Epithelial cell of prostate (primary cell): Measurements from ENCODE around the gene KPTN.

Source experiments
- DNase-seq: peaks from one replicate; pipeline ENCODE4 v3.0.0-alpha.2; 2011; ENCODE audit warnings: low read depth, low spot score
- H3K27ac ChIP-seq: fragments of 450-650 bp; 2 replicates; pipeline ENCODE4 v1.5.1; 2017; ENCODE audit warnings: mild to moderate bottlenecking

Gene KPTN

GRCh38 chr19:47509973-47510372 is 26.0 kb upstream of the KPTN start:
- DNase-seq: peak; percentile 22
- H3K27ac ChIP-seq: peak overlapping the region; percentile 84

DNA sequence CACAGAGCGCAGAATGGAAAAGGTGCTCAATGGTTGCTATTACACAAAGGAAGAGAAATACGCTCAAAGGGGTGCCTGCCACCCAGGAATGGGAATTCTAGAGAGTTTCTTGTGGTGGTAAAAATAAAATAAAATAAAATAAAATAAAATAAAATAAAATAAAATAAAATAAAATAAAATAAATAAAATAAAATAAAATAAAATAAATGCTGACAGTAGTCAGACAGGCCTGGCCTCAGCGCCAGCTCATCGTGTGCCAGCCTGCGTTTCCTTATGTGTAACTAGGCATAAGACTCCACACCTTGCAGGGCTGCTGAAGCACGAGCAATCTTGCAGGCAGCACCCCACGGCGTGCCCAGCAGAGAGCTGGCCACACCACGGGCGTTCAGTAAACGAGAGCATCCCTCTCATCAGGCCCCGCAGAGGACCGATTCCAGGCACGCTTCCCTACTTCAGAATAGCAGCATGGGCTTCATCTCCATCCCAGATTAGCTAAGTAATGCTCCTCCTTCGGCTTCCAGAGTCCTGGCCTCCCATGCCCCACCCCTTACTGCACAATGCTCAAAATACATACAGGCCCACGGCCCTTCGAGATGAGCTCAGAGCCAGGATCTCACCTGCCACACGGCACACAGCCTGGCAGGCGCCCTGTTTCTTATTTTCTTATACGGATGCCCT is 25.3 kb upstream of the KPTN start:
- no peak for DNase-seq
- peak overlapping the region; percentile 84 for H3K27ac ChIP-seq

DNA sequence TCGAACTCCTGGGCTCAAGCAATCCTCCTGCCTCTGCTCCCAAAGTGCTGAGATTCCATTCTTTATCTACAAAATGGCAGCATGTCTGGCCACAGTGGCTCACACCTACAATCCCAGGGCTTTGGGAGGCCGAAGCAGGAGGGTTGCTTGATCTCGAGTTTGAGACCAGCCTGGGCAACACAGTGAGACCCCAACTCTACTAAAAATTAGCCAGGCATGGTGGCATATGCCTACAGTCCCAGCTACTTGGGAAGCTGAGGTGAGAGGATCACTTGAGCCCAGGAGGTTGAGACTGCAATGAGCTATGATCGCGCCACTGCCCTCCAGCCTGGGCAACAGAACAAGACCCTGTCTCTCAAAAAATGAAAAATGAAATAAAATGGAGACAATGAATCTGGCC is 24.7 kb upstream of the KPTN start:
- peak overlapping the region; percentile 84 for H3K27ac ChIP-seq
- no peak for DNase-seq

DNA sequence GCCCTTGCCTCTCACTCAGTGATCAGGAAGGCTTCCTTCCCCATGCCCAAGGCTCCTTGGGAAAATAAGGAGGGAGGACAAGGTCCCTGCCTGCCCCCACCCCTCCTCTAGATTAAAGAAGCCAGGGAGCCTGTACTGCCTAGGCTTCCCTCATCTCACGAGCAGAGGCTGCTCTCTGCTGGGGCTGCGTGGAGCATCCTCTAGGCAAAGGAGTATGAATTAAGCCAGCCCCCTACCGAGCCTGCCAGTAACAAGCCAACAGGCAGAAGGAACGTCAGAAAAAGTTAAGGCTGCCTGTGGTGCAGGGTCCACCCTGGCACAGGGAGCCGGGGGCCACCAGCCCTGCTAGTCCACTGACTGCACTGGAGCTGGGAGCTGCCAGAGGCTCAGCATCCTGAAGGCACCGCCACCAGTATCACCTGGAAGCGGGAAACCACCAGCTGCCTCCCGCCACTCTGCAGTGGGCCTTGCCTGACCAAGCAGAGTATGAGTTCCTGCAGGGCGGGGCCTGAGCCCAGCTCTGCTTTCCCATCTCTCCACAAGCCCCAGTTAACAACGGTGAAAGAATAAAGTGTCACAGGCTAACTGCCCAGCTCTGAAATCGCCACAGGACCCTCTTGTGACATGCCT is 24.0 kb upstream of the KPTN start:
- DNase-seq: no peak
- no peak overlapping the region for H3K27ac ChIP-seq

GRCh38 chr19:47507012-47507411 is 23.0 kb upstream of the KPTN start:
- no peak overlapping the region for H3K27ac ChIP-seq
- no peak for DNase-seq

- H3K27ac ChIP-seq: no peak overlapping the region
- no peak for DNase-seq
Measured at GRCh38 chr19:47506459-47506858, 22.4 kb upstream of the KPTN start.

DNA sequence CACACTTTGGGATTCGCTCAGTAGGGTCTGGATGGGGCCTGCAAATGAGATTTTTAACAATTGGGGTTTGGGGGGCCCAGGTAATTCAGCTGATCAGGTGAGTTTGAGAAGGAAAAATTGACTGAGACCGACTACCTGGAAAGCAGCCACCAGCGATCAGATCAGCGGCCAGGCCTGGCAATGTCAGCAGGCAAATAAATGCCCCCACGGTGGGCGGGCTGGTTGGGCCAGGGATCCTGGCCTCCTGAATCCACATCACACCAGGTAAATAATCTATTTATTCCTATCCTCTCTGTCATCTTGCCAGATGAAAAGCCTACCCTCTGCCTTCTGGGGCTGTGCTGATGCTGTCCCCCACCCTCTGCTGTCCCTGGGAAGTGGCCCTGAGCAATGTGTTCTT is 21.5 kb upstream of the KPTN start:
- H3K27ac ChIP-seq: no peak overlapping the region
- DNase-seq: no peak

GRCh38 chr19:47503826-47504150 is 19.8 kb upstream of the KPTN start:
- no peak overlapping the region for H3K27ac ChIP-seq
- no peak for DNase-seq

DNA sequence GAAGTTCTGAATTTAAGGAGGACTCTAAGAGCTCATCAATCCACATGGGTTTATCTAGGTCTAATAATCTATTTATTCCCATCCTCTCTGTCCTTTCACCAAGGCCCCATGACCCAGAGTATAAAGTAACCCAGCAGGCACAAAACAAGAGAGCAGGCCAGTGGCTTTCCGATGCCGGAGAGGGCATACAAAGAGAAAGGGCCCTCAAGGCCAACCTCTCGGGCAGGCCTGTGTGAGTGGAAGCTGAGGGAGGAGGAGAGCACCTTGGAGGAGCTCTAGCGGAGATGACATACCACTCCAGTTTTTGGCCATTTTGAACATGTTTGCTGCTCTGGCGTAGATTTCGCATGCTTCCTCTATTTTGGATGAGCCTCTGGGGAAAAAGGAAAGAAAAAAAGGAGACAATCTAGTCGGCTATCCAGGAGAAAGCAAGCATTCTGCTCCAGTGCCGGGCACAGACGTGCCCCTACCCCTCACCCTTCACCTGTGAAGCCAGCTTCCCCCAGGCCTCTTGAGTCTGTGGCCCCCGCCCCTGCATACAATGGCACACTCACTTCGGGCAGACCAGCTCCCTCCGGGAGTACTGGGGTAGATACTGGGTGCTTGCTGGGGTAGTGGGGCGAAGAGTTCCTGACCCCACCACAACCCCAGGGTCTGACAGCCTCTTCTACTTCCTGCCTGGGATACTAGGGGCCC is 19.3 kb upstream of the KPTN start:
- DNase-seq: no peak
- H3K27ac ChIP-seq: no peak overlapping the region

GRCh38 chr19:47499863-47500830 is 16.1 kb upstream of the KPTN start:
- H3K27ac ChIP-seq: no peak overlapping the region
- no peak for DNase-seq

GRCh38 chr19:47499371-47499770 is 15.4 kb upstream of the KPTN start:
- H3K27ac ChIP-seq: no peak overlapping the region
- no peak for DNase-seq

DNA sequence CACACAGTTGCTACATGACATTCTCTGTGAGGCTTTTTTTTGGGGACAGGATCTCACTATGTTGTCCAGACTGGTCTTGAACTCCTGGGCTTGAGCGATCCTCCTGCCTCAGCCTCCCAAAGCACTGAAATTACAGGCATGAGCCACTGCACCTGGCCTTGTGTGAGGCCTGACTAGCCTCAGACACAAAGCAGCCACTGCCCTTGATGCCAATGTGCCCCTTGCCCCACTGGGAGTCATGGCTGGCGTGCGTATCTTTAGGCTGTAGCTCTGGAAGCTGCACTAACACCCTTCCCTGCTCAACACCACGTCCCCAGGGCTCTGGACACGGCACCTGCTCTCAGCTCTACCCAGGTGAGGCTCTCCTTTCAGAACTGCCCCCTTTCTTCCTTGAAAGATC is 14.5 kb upstream of the KPTN start:
- DNase-seq: no peak
- H3K27ac ChIP-seq: no peak overlapping the region

DNA sequence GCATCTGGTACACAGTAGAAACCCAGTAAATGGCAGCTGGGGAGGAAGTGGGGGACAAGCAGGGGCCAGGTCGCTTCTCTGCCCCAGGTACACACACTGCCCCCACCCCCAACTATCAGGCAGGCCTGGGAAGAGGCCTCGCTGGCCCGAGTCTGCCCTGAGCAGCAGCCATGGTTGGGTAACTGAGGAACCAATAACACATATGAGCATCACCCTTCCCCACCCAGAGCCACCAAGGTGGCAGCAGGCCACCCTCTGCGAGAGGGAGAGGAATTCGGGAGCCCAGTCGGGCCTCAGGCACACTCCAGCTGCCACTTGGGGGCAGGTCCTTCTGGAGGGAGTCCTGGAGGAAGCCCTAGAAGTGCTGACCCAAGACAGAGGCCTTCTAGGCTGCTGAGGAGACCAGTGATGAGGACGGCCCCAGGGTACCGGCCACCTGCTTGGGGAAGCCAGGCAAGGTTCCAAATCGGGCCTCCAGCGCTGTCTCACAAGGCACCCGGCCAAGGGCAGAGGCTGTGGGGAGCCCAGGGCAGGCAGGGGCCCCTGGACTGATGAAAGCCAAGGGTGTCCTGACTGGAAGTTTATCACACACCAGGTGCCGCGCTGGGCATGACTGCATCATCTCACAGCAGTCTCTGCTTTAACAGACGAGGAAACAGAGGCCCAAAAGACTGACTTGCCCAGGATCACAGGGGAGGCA is 14.0 kb upstream of the KPTN start:
- no peak for DNase-seq
- H3K27ac ChIP-seq: no peak overlapping the region

GRCh38 chr19:47497050-47497766 is 13.2 kb upstream of the KPTN start:
- H3K27ac ChIP-seq: no peak overlapping the region
- DNase-seq: no peak

DNA sequence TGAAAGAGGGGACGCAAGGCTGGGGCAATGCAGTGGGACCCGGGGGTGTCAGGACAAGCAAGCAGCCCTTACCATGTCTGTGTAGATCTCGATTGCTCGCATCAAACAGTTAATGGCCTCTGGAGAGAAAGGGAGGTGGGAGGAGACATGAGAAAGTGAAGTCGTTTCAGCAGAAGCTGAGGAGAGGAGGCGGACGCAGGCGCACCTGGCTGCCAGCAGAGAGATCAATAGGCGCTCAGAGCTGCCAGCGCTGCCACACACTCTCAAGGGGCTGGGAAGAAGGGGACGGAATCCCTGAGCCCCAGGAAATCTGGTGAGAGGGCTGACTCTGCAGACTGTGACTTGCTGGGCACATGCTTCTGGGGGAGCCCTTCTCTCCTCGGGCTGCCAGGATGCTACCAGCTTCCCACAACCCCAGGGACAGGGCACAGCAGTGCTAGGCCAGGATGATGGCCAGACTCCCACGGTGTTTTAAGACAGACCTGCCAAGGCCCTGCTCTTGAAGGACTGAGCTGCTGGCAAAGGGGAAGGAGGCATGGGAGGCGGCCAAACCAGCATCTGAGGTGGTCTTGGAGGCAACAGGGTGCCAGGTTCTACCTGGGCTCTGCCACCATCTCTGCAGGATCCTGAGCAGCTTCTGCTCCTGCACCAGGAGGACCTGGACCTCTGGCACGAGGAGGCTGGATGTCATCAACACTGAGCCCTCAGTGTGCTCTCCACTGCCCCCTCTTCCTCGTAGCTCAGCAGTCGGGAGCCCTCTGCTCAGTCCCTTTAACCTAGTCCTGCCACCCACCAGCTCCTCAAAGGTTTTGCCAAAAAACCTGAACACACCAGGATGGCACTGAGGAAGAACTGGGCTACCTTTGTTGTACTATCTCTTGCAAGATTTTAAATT is 11.7 kb upstream of the KPTN start:
- no peak for DNase-seq

GRCh38 chr19:47494729-47495128 is 10.7 kb upstream of the KPTN start:
- DNase-seq: no peak

More for the DNA sequence above, 11.7 kb upstream of the KPTN start:
- no peak overlapping the region for H3K27ac ChIP-seq

DNA sequence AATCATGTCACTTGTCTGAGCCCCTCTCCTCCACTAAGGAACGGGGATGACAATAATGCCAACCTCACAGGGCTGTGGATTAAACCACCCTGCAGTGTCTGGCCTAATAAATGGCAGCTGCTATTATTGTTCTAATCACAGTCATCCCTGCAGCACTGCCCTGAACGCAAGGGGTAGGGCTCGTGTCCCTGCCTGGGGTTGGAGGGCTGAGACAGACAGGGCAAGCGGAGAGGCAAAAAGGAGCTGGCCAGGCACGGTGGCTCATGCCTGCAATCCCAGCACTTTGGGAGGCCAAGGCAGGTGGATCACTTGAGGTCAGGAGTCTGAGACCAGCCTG is 10.2 kb upstream of the KPTN start:
- DNase-seq: no peak
- H3K27ac ChIP-seq: no peak overlapping the region

More at GRCh38 chr19:47494729-47495128, 10.7 kb upstream of the KPTN start:
- no peak overlapping the region for H3K27ac ChIP-seq

- DNase-seq: no peak
- H3K27ac ChIP-seq: no peak overlapping the region
Measured at GRCh38 chr19:47493378-47494210, 9.6 kb upstream of the KPTN start.
